Suprapubic skin (tissue), 4 donors: ENCODE measurements around the gene LHFPL3.

Experiments used
- POLR2A ChIP-seq, 2 donors: fragments of 450-650 bp; IDR thresholded peaks; one replicate each; pipeline ENCODE4 v1.6.1; 2017; ENCODE audit warnings: antibody characterized with exemption in 2 of 2, mild to moderate bottlenecking in 2 of 2, moderate library complexity in 2 of 2
- POLR2AphosphoS5 ChIP-seq, 3 donors: sonication (generic); formaldehyde crosslinking; IDR thresholded peaks; one replicate each; pipeline ENCODE4 v1.6.1; 2017; ENCODE audit warnings: antibody characterized with exemption in 3 of 3
- TF ChIP-seq, protein P1 (sequence below), 2 donors: fragments of 200-600 bp in 1 of 2; fragments of 450-650 bp in 1 of 2; sonication (generic) in 1 of 2; IDR thresholded peaks; one replicate each; pipeline ENCODE4 v1.5.1; 2016 to 2019; ENCODE audit warnings: antibody characterized with exemption in 2 of 2, mild to moderate bottlenecking in 1 of 2, moderate library complexity in 1 of 2

DNA sequence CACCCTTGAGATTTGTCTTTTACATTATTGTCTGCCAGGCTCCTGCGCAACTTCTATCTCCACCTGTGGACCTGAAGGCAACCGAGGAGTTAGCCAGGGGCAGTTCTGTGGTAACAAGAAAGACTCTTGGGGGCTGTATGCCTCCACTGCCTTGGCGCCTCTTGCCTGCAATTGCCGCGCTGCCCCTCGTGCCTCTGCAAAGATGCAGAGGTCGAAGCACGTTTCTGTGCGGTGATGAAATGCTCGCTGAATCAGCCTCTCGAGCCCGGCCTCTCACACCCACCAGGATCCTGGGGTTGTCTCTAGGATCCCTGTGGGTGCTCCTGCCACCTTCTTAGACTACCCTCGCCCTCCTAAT lies 486 bp upstream of the LHFPL3 start:
- TF ChIP-seq, protein P1, sequence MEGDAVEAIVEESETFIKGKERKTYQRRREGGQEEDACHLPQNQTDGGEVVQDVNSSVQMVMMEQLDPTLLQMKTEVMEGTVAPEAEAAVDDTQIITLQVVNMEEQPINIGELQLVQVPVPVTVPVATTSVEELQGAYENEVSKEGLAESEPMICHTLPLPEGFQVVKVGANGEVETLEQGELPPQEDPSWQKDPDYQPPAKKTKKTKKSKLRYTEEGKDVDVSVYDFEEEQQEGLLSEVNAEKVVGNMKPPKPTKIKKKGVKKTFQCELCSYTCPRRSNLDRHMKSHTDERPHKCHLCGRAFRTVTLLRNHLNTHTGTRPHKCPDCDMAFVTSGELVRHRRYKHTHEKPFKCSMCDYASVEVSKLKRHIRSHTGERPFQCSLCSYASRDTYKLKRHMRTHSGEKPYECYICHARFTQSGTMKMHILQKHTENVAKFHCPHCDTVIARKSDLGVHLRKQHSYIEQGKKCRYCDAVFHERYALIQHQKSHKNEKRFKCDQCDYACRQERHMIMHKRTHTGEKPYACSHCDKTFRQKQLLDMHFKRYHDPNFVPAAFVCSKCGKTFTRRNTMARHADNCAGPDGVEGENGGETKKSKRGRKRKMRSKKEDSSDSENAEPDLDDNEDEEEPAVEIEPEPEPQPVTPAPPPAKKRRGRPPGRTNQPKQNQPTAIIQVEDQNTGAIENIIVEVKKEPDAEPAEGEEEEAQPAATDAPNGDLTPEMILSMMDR (IDR thresholded peaks at IDR 0.05): no peak
- TF ChIP-seq POLR2A (IDR thresholded peaks at IDR 0.05) (no peak), POLR2AphosphoS5 (IDR thresholded peaks at IDR 0.05) (no peak)
